Keratinocyte (primary cell): Measurements from ENCODE around the gene LDLRAD4.

Experiments
- CTCF ChIP-seq, 3 experiments: IDR thresholded peaks in 1 of 3; conservative IDR thresholded peaks in 1 of 3; optimal IDR thresholded peaks in 1 of 3; 2 replicates in 2 of 3; 3 replicates in 1 of 3; pipeline versions ENCODE3 to v1.5.1; 2011; ENCODE audit warnings: low read length in 3 of 3, mild to moderate bottlenecking in 3 of 3, moderate library complexity in 2 of 3, control low read depth in 1 of 3, inconsistent platforms in 1 of 3; ENCODE audit not compliant: insufficient read depth in 2 of 3; ENCODE audit errors: extremely low read depth in 1 of 3
- EZH2 ChIP-seq: IDR thresholded peaks from one replicate; pipeline ENCODE4 v1.6.1; 2012; ENCODE audit warnings: inconsistent platforms, mild to moderate bottlenecking, low read length, moderate library complexity

DNA sequence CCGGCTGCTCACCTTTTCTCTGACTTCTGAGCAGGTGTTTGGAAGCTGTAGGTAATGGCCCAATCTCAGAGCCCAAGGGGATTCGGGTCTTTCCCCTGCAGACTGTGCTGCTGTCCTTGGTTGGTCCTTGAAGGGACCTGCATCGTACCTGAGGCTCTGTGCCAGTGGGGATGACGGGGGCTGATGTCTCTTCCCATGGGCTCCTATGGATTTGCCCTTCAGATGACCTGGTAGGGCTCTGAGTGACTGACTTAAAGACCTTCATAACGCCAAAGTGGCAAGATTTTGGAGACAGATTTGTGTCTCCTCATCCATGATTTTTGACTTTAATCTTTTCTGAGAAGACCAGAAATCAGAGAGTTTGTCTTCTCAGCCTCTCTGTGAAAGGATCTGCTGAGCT is 341.7 kb downstream of the LDLRAD4 start:
- no peak for TF ChIP-seq CTCF (optimal IDR thresholded peaks at IDR 0.05 in 1 of 3, IDR thresholded peaks at IDR 0.05 in 1 of 3, conservative IDR thresholded peaks at IDR 0.05 in 1 of 3; ENCODE audit: extremely low read depth in 1 of 3, insufficient read depth in 2 of 3, low read length in 3 of 3)
- no peak for TF ChIP-seq EZH2
